Right forelimb (tissue), 1 donor: ENCODE results near the gene ZC3H12A.
"Not testable (repeated sequence)": the region's sequence is repeated elsewhere in the genome, so short reads cannot be mapped to it uniquely, and the experiment has no call there.

Source experiments
- DNase-seq: peaks from one replicate; pipeline ENCODE4 v3.0.0-alpha.2; 2018

ZC3H12A gene

GRCh38 chr1:37506740-37507139 lies 32.4 kb downstream of the ZC3H12A start:
- DNase-seq, result no peak

- no peak for DNase-seq
These were observed 34.8 kb downstream of the ZC3H12A start for GRCh38 chr1:37509181-37509580.

- peak; percentile 45 for DNase-seq
These were observed 39.5 kb downstream of the ZC3H12A start for GRCh38 chr1:37513795-37514349.

GRCh38 chr1:37514350-37515184 lies 40.2 kb downstream of the ZC3H12A start, which contains the start of gene MEAF6:
Gene MEAF6, minus strand, starts transcription at chr1:37514766. Its CDS starts 20 bp downstream, at chr1:37514746.
- DNase-seq, result peak; percentile 91

GRCh38 chr1:37515185-37516034 lies 41.0 kb downstream of the ZC3H12A start:
- DNase-seq, result no peak

- no peak for DNase-seq
These were observed 43.2 kb downstream of the ZC3H12A start for GRCh38 chr1:37517569-37517968.

GRCh38 chr1:37518241-37518640 lies 43.9 kb downstream of the ZC3H12A start:
- DNase-seq, result not testable (repeated sequence)

GRCh38 chr1:37518929-37519328 lies 44.5 kb downstream of the ZC3H12A start:
- DNase-seq, result not testable (repeated sequence)

- no peak for DNase-seq
These were observed 45.2 kb downstream of the ZC3H12A start for GRCh38 chr1:37519613-37520012.

GRCh38 chr1:37529888-37530287 lies 55.5 kb downstream of the ZC3H12A start:
- DNase-seq, result not testable (repeated sequence)

GRCh38 chr1:37532418-37533156 lies 58.2 kb downstream of the ZC3H12A start:
- DNase-seq, result not testable (repeated sequence)

- DNase-seq, result no peak
These were observed 59.1 kb downstream of the ZC3H12A start for GRCh38 chr1:37533317-37534093.
